IPS-18c (cell line): Measurements from ENCODE around the gene BRF1.
A peak's percentile ranks its signal among the peaks of the same experiment; 100 is the strongest.
"Not testable (repeated sequence)": the region's sequence is repeated elsewhere in the genome, so short reads cannot be mapped to it uniquely, and the experiment has no call there.

ENCODE experiments used
- H3K4me3 ChIP-seq: 2 replicates; pipeline ENCODE4 v1.7.0; 2013; ENCODE audit warnings: low read depth, mild to moderate bottlenecking, low read length, moderate library complexity; ENCODE audit not compliant: insufficient read depth
- H3K9me3 ChIP-seq: one replicate; pipeline ENCODE4 v1.6.1; 2013; ENCODE audit warnings: mild to moderate bottlenecking, low read length, moderate library complexity; ENCODE audit not compliant: control insufficient read depth, insufficient read depth

The BRF1 gene, protein sequence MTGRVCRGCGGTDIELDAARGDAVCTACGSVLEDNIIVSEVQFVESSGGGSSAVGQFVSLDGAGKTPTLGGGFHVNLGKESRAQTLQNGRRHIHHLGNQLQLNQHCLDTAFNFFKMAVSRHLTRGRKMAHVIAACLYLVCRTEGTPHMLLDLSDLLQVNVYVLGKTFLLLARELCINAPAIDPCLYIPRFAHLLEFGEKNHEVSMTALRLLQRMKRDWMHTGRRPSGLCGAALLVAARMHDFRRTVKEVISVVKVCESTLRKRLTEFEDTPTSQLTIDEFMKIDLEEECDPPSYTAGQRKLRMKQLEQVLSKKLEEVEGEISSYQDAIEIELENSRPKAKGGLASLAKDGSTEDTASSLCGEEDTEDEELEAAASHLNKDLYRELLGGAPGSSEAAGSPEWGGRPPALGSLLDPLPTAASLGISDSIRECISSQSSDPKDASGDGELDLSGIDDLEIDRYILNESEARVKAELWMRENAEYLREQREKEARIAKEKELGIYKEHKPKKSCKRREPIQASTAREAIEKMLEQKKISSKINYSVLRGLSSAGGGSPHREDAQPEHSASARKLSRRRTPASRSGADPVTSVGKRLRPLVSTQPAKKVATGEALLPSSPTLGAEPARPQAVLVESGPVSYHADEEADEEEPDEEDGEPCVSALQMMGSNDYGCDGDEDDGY

DNA sequence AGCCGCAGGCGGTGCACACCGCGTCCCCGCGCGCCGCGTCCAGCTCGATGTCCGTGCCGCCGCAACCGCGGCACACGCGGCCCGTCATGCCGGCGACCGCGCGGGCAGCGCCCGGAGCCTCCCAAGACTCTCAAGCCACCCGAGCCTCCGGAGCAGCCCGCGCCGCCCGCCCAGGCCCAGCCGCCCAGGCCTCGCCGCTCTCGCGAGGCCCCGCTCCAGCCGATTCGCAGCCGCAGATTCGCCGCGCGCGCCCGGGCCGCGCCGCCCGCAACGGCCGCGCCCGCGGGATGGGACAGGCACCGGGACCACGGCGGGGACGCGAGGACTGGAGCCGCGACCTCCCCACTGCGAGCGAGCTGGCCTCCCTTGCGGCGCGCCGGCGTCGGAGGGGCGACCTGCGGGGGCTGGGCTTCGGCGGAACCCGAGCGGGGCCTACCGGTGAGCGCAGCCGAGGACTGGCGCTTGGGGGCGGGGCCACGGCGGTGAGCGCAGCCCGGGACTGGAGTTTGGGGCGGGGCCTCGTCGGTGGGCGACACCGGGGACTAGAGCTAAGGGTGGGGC is at the start of gene BRF1:
Gene BRF1, minus strand, starts transcription at position 460 of the 561 bp plus-strand sequence. Its CDS starts 372 bp downstream, at position 88.
- peak within 1 kb of the TSS; percentile 85 for H3K4me3 ChIP-seq

GRCh38 chr14:105349992-105350391 is 49.2 kb upstream of the BRF1 start:
- Histone ChIP-seq H3K4me3 (no peak overlapping the region), H3K9me3 (no peaks in the 10 kb centered on the region)

More for the DNA sequence above, at the start of gene BRF1:
- no peaks in the 10 kb centered on the region for H3K9me3 ChIP-seq

DNA sequence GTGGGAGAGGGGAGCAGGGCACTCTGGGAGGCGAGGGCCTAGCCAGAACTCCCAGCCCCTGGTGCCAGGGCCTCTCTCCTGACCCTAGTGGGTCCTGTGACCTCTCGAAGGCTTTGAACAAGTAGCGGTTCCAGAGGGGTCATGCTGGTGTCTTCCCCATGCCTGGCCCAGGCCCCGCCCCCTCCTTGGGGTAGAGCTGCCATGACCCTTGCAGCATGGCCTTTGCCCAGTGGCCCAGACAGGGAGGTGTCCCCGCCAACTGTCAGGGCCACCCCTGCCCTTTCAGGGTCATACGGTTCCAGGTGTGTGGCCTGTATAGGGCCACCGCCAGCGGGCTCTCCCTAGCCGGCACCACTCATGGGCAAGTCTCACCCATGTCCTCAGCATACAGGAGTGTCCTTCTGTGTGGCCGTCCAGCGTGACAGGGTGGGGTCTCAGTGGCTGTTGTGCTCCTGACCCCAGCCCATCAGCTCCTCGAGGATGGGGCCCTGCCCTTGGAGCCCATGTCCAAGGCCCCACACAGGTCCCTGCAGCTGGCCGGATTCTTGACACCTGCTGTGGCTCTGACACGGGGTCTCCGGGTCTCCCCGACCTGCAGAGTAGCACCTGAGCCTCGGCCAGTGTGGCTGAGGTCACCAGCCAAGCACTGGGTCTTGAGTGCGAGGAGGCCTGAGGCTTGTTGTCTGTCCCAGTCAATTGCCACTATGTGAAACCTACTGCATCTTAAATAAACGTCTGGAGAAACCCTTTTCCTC is 48.3 kb upstream of the BRF1 start:
- Histone ChIP-seq H3K9me3 (no peaks in the 10 kb centered on the region), H3K4me3 (no peak overlapping the region)

DNA sequence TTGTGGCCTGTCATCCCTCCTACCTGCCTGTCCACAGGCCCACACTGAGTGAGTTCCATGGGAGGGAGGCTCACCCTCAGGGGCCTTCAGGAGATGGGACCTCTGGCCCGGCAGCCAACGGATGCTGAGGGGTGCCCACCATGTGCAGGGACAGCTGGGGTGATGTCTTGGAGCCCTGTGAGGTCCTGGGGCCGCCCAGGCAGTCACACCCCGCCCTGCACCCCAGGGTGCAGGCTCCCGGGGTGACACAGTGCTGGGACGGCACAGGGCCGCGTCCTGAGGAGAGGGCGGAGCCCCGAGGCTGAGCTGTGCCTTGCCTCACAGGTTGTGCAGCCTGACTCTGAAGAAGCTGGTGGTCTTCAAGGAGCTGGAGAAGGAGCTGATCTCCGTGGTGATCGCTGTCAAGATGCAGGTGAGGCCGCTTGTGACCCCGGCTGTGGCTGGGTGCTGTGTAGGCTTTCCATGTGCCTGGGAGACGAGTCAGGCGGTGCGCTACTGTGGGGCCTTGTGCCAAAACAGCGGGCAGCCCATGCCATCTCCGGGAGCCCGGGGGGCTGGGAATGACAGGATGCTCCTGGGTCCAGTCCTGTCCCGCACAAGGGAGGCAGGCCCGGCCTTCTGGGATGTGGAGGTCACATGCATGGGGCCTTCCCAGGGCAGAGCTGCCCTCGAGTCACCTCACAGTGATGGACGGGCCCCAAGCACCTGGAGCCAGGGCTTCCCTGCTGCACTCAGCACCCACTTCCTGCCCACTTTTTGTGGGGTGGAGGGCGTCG is 47.6 kb upstream of the BRF1 start:
- no peak overlapping the region for H3K4me3 ChIP-seq
- no peaks in the 10 kb centered on the region for H3K9me3 ChIP-seq

DNA sequence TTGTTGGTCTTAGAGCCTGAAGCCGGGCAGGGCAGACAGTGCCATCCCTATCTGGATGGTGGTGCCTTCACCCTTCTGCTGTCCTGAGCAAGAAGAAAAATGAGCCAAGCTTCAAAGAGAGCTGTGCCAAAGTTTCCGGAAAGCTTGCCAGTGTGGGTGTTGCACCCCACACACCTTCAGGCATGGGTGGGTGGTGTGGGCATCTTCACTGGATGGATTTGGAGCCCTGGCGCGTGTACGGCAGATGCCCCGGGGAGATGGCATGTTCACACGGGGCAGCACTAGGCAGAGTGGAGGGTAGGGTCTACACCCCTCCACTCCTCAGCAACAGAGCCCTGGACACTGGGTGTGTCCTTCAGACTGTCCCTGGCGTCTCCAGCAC is 46.8 kb upstream of the BRF1 start:
- no peak overlapping the region for H3K4me3 ChIP-seq
- no peaks in the 10 kb centered on the region for H3K9me3 ChIP-seq

DNA sequence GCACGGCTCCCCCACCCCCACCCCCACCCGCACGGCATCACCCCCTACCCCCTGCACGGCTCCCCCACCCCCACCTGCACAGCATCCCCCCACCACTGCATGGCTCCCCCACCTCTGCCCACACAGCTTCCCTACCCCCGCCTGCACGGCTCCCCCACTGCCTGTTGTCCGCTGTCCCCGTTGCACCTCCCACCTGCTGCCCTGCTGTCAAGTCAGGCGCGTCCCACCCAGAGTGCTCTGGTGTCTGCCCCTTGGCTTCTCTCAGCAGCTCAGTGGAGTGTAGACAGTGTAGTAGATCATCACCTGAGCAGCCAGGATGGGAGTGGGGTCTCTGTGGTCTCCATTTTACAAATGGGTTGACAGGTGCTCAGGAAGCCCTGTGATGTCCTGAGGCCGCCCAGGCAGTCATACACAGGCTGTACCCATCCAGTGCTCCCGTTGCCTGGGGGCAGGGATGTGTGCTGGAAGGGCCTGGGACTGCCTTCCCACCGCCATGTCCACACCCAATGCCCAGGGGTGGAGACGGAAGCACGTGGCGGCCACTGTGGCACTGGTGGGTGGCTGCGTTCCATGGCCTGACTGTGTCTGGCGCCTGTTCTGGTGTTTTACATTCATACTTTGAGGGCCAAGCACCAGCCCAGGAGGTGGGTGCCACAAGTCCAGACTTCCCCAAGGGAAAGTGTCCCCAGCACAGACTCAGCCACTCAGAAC is 46.2 kb upstream of the BRF1 start:
- Histone ChIP-seq H3K4me3 (no peak overlapping the region), H3K9me3 (no peaks in the 10 kb centered on the region)

DNA sequence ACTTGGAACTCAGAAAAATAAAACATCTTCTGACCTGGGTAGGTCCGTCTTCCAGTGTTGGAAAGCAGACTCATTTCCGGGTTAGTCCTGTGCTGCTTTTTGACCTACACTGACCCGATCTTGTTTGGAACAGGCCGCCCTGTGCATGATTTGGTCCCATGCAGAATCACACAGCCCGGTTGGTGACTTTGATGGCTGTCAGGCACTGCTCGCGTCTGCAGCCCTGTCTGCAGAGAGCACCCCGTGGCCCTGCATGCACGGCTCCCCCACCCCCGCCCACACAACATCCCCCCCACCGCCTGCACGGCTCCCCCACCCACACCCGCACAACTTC is 45.4 kb upstream of the BRF1 start:
- Histone ChIP-seq H3K4me3 (no peak overlapping the region), H3K9me3 (no peaks in the 10 kb centered on the region)

DNA sequence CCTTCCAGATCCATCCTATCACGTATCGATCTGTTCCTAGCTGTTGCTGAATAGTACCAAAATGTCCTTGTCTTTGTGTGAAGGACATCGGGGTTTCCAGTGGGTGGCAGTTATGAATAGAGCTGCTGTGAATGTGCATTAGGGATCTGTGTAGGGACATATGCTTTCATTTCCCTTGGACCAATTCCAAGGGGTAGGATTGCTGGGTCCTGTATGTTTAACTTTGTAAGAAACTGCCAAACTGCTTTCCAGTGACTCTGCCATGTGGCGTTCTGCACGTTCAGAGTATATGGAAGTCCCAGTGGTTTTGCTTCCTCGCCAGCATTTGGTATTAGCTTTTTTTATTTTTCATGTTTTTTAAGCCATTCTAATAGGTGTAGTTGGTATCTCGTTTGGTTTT is 42.4 kb upstream of the BRF1 start:
- Histone ChIP-seq H3K4me3 (no peak overlapping the region), H3K9me3 (no peaks in the 10 kb centered on the region)

- Histone ChIP-seq H3K4me3 (no peak overlapping the region), H3K9me3 (no peaks in the 10 kb centered on the region)
These were observed 40.3 kb upstream of the BRF1 start for GRCh38 chr14:105340821-105341733.

DNA sequence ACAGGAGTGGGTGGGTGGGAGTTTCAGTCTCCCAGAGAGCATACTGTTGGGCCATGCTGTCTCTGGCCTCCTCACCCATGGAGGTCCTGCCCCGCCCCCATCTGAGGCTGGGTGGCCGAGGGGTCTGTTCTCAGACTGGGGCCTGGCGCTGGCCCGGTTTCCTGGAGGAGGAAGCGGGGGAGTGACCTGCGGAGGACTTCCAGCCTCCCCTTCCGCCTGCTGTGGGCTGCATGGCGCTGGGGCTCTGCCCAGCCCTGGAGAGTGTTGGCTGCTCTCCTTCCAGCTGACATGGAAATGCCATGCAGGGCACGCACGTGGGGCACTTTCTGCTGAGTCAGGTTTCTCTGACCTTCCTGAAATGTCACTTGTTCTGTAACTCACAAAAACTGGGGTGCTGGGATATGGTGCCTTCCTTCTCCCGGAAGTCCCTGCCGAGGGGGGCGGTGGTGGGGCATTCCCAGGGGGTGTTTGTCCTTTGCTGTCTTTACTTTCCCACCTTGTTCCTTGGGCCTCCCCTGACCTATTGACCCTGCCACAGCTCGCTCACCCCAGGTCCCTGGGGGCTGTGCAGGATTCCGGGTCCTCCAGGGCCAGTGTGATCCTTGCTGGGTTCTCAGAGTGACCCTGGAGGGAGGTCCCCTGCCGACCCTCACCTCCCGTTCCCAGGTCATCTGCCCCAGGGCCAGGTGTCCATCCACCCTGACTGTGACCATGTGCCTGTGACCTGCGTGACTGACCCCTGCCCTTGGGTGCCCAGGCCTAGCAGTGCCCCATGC is 37.4 kb upstream of the BRF1 start:
- Histone ChIP-seq H3K4me3 (no peak overlapping the region), H3K9me3 (no peaks in the 10 kb centered on the region)

DNA sequence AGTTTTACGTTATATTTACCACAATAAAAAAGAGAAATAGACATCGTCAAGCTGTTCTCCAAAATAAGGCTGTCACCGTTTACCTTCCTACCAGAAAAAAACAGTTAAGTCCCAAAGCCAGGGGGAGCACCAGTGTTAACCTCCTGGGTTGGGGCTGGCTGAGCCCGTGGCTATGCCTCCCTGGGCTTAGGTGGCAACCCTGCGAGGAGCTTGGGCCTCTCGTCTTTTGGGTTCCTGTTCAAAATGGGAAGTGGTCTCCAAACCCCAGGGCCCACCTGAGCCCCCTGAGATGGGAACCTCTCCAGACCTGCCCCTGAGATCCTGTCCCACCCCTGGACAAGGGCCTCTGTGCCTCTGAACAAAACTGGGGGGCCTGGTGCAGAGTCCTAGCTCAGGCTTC is 36.6 kb upstream of the BRF1 start:
- no peaks in the 10 kb centered on the region for H3K9me3 ChIP-seq
- H3K4me3 ChIP-seq, result no peak overlapping the region

GRCh38 chr14:105336477-105337287 is 35.9 kb upstream of the BRF1 start:
- no peak overlapping the region for H3K4me3 ChIP-seq
- no peaks in the 10 kb centered on the region for H3K9me3 ChIP-seq

DNA sequence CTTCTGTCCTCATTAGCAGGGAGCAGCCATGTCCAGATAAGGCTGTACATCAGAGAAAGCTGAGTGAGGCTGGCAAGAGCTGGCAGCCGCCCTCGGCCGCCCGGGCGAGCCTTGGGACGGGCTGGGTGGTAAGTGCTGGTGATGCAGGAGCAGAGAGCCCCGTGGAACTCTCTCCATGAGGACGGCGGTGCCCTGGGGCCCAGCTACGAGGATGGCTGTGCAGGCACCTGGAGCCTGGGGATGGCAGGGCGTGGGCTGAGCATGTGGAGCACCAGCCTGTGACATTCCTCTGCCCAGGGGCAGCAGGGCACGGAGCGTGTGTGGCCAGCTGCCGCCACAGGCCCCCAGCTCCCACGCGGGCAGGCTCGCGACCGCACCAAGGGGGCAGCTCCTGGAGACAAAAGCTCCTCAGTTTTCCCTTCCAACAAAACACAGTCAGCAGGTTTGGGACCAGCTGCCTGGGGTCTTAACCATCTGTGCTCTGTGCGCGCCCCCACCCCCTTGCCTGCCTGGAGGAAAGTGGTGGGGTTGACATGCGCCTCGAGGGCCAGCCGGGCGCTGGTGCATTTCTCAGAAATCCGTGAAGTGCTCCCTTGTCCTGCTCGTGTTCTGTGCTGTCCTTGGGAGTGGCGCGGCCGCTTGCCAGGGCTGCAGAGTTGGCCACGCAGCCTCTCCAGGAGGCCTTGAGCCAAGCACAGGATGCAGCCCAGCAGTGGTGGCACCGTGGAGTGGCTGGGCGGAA is 35.1 kb upstream of the BRF1 start:
- Histone ChIP-seq H3K4me3 (no peak overlapping the region), H3K9me3 (no peaks in the 10 kb centered on the region)

- not testable (repeated sequence) for H3K9me3 ChIP-seq, H3K4me3 ChIP-seq
These were observed 34.4 kb upstream of the BRF1 start for GRCh38 chr14:105335231-105335542.
